Urinary bladder (tissue), 4 donors: ENCODE measurements around the gene HS3ST2. TPM values are rescaled to one million over a fixed set of nuclear protein-coding genes. Genes with fewer than 3 reads are reported as not detected.
A peak's percentile ranks its signal among the peaks of the same experiment; 100 is the strongest.
"Not testable (repeated sequence)": the region's sequence is repeated elsewhere in the genome, so short reads cannot be mapped to it uniquely, and the experiment has no call there.

Experiments
- DNase-seq: peaks from one replicate; pipeline ENCODE4 v3.0.0-alpha.2; 2015; ENCODE audit errors: extremely low spot score
- H3K27ac ChIP-seq: one replicate; pipeline ENCODE4 v1.5.1; 2013; ENCODE audit warnings: low read depth, mild to moderate bottlenecking, moderate library complexity
- H3K36me3 ChIP-seq: one replicate; pipeline ENCODE4 v1.6.1; 2013; ENCODE audit warnings: mild to moderate bottlenecking, moderate library complexity; ENCODE audit not compliant: insufficient read depth
- H3K4me1 ChIP-seq: one replicate; pipeline ENCODE4 v1.6.1; 2013; ENCODE audit warnings: mild to moderate bottlenecking, moderate library complexity; ENCODE audit not compliant: insufficient read depth
- H3K4me3 ChIP-seq: one replicate; pipeline ENCODE4 v1.5.1; 2013; ENCODE audit warnings: low read depth, low read length
- WGBS: extraction: QIAGEN DNeasy Blood & Tissue Kit; methylation state at CpG from one replicate; pipeline ENCODE4 v1.1.7; 2013; 5-methylcytosine and 5-hydroxymethylcytosine counted together
- polyA plus RNA-seq: library from polyadenylated mRNA; stranded (reverse); fragments of 200-250 nt; gene quantifications from one replicate; pipeline ENCODE4 v1.2.3, GENCODE V29; 2013
- total RNA-seq: library from RNA; depleted of rRNA; stranded (reverse); fragments of >200 nt; gene quantifications from one replicate; pipeline ENCODE4 v1.2.3, GENCODE V29; 2014
- donor health status: healthy with polysubstance abuse.
- donor health status: healthy.

Gene HS3ST2
- total and polyA plus RNA-seq, 2 donors: 0.16 to 0.81 TPM

GRCh38 chr16:22788193-22788530 is 25.8 kb upstream of the HS3ST2 start:
- no peaks in the 10 kb centered on the region for H3K36me3 ChIP-seq
- no peak for DNase-seq
- H3K4me1 ChIP-seq: no peaks in the 10 kb centered on the region
- WGBS: 37% methylated on average over 3 of the region's 3 CpGs
- no peak overlapping the region for H3K4me3 ChIP-seq
- H3K27ac ChIP-seq: no peak overlapping the region

GRCh38 chr16:22789281-22789945 is 24.5 kb upstream of the HS3ST2 start:
- Histone ChIP-seq H3K4me1 (no peaks in the 10 kb centered on the region), H3K36me3 (no peaks in the 10 kb centered on the region), H3K4me3 (no peak overlapping the region), H3K27ac (no peak overlapping the region)
- WGBS: 70% methylated on average over 9 of the region's 9 CpGs
- DNase-seq: no peak

- Histone ChIP-seq H3K36me3 (no peaks in the 10 kb centered on the region), H3K4me1 (no peaks in the 10 kb centered on the region), H3K4me3 (no peak overlapping the region), H3K27ac (no peak overlapping the region)
- WGBS: 87% methylated on average over 2 of the region's 2 CpGs
- no peak for DNase-seq
Measured at GRCh38 chr16:22797551-22797950, 16.4 kb upstream of the HS3ST2 start.

- H3K4me3 ChIP-seq: no peak overlapping the region
- no peak for DNase-seq
- 69% methylated on average over 2 of the region's 2 CpGs for WGBS
Measured at GRCh38 chr16:22799113-22799512, 14.8 kb upstream of the HS3ST2 start.

GRCh38 chr16:22804893-22805292 is 9.1 kb upstream of the HS3ST2 start:
- Histone ChIP-seq H3K27ac (no peak overlapping the region), H3K4me1 (no peaks in the 10 kb centered on the region), H3K4me3 (no peak overlapping the region), H3K36me3 (peaks cover 1% of the 10 kb centered on the region)
- no peak for DNase-seq
- WGBS: 77% methylated on average over 5 of the region's 5 CpGs

More at GRCh38 chr16:22799113-22799512, 14.8 kb upstream of the HS3ST2 start:
- Histone ChIP-seq H3K27ac (no peak overlapping the region), H3K4me1 (no peaks in the 10 kb centered on the region), H3K36me3 (no peaks in the 10 kb centered on the region)

GRCh38 chr16:22805326-22805725 is 8.6 kb upstream of the HS3ST2 start:
- Histone ChIP-seq H3K27ac (no peak overlapping the region), H3K4me3 (no peak overlapping the region)

GRCh38 chr16:22806811-22807210 is 7.2 kb upstream of the HS3ST2 start:
- 88% methylated on average over 8 of the region's 8 CpGs for WGBS
- H3K36me3 ChIP-seq: peaks cover 1% of the 10 kb centered on the region
- H3K4me3 ChIP-seq: no peak overlapping the region
- no peaks in the 10 kb centered on the region for H3K4me1 ChIP-seq
- DNase-seq: no peak
- H3K27ac ChIP-seq: no peak overlapping the region

More at GRCh38 chr16:22805326-22805725, 8.6 kb upstream of the HS3ST2 start:
- no peaks in the 10 kb centered on the region for H3K4me1 ChIP-seq
- peaks cover 1% of the 10 kb centered on the region for H3K36me3 ChIP-seq
- no peak for DNase-seq

- Histone ChIP-seq H3K4me3 (no peak overlapping the region), H3K36me3 (peaks cover 1% of the 10 kb centered on the region), H3K4me1 (no peaks in the 10 kb centered on the region), H3K27ac (no peak overlapping the region)
- no peak for DNase-seq
Measured at GRCh38 chr16:22810226-22810625, 3.7 kb upstream of the HS3ST2 start.

GRCh38 chr16:22813223-22813947 is 577 bp upstream of the HS3ST2 start:
- under 1% methylated on average over 59 of the region's 59 CpGs for WGBS
- DNase-seq: no peak
- Histone ChIP-seq H3K4me3 (peak overlapping the region; percentile 33), H3K4me1 (no peaks in the 10 kb centered on the region), H3K27ac (no peak overlapping the region), H3K36me3 (no peaks in the 10 kb centered on the region)

GRCh38 chr16:22814711-22815105 is 746 bp downstream of the HS3ST2 start:
- DNase-seq: no peak
- Histone ChIP-seq H3K36me3 (no peaks in the 10 kb centered on the region), H3K27ac (no peak overlapping the region), H3K4me3 (peak overlapping the region; percentile 33), H3K4me1 (no peaks in the 10 kb centered on the region)
- WGBS: 2% methylated on average over 41 of the region's 41 CpGs

- DNase-seq: no peak
- no peaks in the 10 kb centered on the region for H3K4me1 ChIP-seq
- no peak overlapping the region for H3K4me3 ChIP-seq
- 41% methylated on average over 5 of the region's 5 CpGs for WGBS
- H3K27ac ChIP-seq: no peak overlapping the region
- no peaks in the 10 kb centered on the region for H3K36me3 ChIP-seq
Measured at GRCh38 chr16:22815863-22816262, 1.9 kb downstream of the HS3ST2 start.

GRCh38 chr16:22816475-22816874 is 2.5 kb downstream of the HS3ST2 start:
- no peak overlapping the region for H3K4me3 ChIP-seq
- no peaks in the 10 kb centered on the region for H3K4me1 ChIP-seq
- no peak overlapping the region for H3K27ac ChIP-seq
- 75% methylated on average over 6 of the region's 6 CpGs for WGBS
- no peak for DNase-seq
- H3K36me3 ChIP-seq: no peaks in the 10 kb centered on the region

- not testable (repeated sequence) for H3K4me3 ChIP-seq, H3K27ac ChIP-seq, DNase-seq, H3K4me1 ChIP-seq, H3K36me3 ChIP-seq
Measured at GRCh38 chr16:22818736-22819135, 4.8 kb downstream of the HS3ST2 start.

GRCh38 chr16:22838681-22839080 is 24.7 kb downstream of the HS3ST2 start:
- no peaks in the 10 kb centered on the region for H3K4me1 ChIP-seq
- no peak overlapping the region for H3K4me3 ChIP-seq
- DNase-seq: no peak
- 66% methylated on average over 3 of the region's 3 CpGs for WGBS
- no peak overlapping the region for H3K27ac ChIP-seq
- no peaks in the 10 kb centered on the region for H3K36me3 ChIP-seq
